Measurements from ENCODE around the gene ZNF276. TPM values are rescaled to one million over a fixed set of nuclear protein-coding genes. Genes with fewer than 3 reads are reported as not detected.
A peak's percentile ranks its signal among the peaks of the same experiment; 100 is the strongest.

The ZNF276 gene
- total RNA-seq, 1 experiment from 2014 or later: 19.9 TPM

DNA sequence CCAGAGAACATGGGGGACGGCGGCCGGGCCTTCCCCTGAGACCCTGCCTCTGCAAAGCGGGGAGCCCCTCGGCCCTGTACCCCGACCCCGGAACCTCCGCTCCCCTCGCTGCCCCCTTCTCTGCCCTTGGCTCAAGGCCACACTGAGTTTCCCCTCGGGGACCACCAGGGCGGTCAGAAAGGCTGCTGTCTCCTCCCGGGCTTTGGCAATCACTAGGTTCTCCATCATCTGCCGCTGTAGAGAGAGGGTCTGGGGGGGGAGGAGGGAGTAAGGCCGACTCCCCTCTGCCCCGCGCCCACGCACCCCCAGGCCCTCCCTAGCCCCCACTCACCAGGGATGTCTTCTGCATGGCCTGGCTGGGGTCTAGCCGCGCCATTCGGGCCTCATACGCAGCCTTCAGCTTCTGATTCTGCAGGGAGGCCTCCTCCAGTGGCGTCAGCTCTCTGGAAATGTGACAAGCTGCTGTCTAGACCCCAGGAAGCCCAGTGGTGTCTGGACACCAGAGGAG, 9.0 kb upstream of the ZNF276 start:
- no peaks in the 10 kb centered on the region for H3K4me1 ChIP-seq (ENCODE audit: control insufficient read depth, insufficient read depth, low read length)
- H3K27ac ChIP-seq (ENCODE audit: low read length): peak overlapping the region; percentile 59; the same call in 1 of the 2 replicates
- intact Hi-C loops (cut with micrococcal nuclease; ENCODE audit: unreplicated experiment): no loop called here
- no peaks in the 10 kb centered on the region for H3K27me3 ChIP-seq (ENCODE audit: control insufficient read depth, insufficient read depth, low read length)
- no peak for TF ChIP-seq SIN3A (IDR thresholded peaks at IDR 0.05; ENCODE audit: borderline replicate concordance, insufficient read depth, low read depth, low read length)
- TF ChIP-seq, protein P1, sequence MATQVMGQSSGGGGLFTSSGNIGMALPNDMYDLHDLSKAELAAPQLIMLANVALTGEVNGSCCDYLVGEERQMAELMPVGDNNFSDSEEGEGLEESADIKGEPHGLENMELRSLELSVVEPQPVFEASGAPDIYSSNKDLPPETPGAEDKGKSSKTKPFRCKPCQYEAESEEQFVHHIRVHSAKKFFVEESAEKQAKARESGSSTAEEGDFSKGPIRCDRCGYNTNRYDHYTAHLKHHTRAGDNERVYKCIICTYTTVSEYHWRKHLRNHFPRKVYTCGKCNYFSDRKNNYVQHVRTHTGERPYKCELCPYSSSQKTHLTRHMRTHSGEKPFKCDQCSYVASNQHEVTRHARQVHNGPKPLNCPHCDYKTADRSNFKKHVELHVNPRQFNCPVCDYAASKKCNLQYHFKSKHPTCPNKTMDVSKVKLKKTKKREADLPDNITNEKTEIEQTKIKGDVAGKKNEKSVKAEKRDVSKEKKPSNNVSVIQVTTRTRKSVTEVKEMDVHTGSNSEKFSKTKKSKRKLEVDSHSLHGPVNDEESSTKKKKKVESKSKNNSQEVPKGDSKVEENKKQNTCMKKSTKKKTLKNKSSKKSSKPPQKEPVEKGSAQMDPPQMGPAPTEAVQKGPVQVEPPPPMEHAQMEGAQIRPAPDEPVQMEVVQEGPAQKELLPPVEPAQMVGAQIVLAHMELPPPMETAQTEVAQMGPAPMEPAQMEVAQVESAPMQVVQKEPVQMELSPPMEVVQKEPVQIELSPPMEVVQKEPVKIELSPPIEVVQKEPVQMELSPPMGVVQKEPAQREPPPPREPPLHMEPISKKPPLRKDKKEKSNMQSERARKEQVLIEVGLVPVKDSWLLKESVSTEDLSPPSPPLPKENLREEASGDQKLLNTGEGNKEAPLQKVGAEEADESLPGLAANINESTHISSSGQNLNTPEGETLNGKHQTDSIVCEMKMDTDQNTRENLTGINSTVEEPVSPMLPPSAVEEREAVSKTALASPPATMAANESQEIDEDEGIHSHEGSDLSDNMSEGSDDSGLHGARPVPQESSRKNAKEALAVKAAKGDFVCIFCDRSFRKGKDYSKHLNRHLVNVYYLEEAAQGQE (IDR thresholded peaks at IDR 0.05; ENCODE audit: insufficient read depth in 1 of 2, low read depth in 2 of 2, low read length in 1 of 2): no peak
- TF ChIP-seq, protein P2, sequence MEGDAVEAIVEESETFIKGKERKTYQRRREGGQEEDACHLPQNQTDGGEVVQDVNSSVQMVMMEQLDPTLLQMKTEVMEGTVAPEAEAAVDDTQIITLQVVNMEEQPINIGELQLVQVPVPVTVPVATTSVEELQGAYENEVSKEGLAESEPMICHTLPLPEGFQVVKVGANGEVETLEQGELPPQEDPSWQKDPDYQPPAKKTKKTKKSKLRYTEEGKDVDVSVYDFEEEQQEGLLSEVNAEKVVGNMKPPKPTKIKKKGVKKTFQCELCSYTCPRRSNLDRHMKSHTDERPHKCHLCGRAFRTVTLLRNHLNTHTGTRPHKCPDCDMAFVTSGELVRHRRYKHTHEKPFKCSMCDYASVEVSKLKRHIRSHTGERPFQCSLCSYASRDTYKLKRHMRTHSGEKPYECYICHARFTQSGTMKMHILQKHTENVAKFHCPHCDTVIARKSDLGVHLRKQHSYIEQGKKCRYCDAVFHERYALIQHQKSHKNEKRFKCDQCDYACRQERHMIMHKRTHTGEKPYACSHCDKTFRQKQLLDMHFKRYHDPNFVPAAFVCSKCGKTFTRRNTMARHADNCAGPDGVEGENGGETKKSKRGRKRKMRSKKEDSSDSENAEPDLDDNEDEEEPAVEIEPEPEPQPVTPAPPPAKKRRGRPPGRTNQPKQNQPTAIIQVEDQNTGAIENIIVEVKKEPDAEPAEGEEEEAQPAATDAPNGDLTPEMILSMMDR (IDR thresholded peaks at IDR 0.05): no peak
- no peak for TF ChIP-seq POLR2AphosphoS5 (IDR thresholded peaks at IDR 0.05; ENCODE audit: low read depth, low read length)
- TF ChIP-seq TCF7L2 (IDR thresholded peaks at IDR 0.05; ENCODE audit: low read depth, low read length): no peak
- ChIA-PET POLR2A (no interaction called here), CTCF (no interaction called here)
- ATAC-seq: 0 out of 2 replicates have a peak, but pooled peaks have one; percentile 10
- no TSS peak for BruUV-seq (replicated peaks)
- no peaks in the 10 kb centered on the region; the same call in 1 of the 2 replicates for H3K36me3 ChIP-seq (ENCODE audit: control insufficient read depth, insufficient read depth, low read length)
- H3K9me3 ChIP-seq (ENCODE audit: control insufficient read depth, insufficient read depth, low read depth, low read length): no peaks in the 10 kb centered on the region
- DNase-seq (ENCODE audit: low read depth, low spot score): no peak
- H3K4me3 ChIP-seq (ENCODE audit: low read depth in 2 of 2, low read length in 2 of 2): peak overlapping the region; percentile 56 to 62
- in situ Hi-C loops (cut with HindIII; ENCODE audit: low pct_unique_long_range_greater_than_20kb, low sequenced_read_pairs): no loop called here

DNA sequence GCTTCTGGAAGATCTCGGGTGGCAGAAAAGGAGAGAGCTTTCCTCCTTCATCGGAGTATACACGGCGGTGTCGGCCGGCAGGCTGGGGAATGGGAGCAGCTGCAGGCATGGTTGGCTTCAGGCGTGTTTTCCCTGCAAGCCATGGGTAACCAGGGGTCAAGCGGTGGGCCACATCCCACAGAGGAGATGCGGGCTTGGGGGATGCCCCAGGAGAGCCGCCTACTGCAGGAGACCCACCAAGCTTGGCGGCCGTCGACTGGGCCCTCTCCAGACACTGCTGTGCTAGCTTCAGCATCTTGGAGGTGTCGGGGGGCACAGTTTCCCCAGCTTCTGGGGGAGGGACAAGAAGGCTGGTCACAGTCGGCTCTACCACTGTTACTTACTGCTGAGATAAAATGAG, 4.8 kb upstream of the ZNF276 start:
- peaks cover 8% of the 10 kb centered on the region for H3K4me1 ChIP-seq (ENCODE audit: control insufficient read depth, insufficient read depth, low read length)
- POLR2A ChIA-PET: interaction anchor here (0.7 kb wide), 1 partner anchor 28 kb away, joined by 3 read pairs; no protein-coding TSS in a partner anchor
- TF ChIP-seq TCF7L2 (IDR thresholded peaks at IDR 0.05; ENCODE audit: low read depth, low read length) (no peak), SIN3A (IDR thresholded peaks at IDR 0.05; ENCODE audit: borderline replicate concordance, insufficient read depth, low read depth, low read length) (no peak)
- no TSS peak for BruUV-seq (replicated peaks)
- no peaks in the 10 kb centered on the region; the same call in 1 of the 2 replicates for H3K36me3 ChIP-seq (ENCODE audit: control insufficient read depth, insufficient read depth, low read length)
- H3K9me3 ChIP-seq (ENCODE audit: control insufficient read depth, insufficient read depth, low read depth, low read length): no peaks in the 10 kb centered on the region
- DNase-seq (ENCODE audit: low read depth, low spot score) (no peak), ATAC-seq (no peak)
- CTCF ChIA-PET: interaction anchor here (1.1 kb wide), 1 partner anchor 10 kb away, joined by 3 read pairs; no protein-coding TSS in a partner anchor
- no peak overlapping the region for H3K27ac ChIP-seq (ENCODE audit: low read length)
- no peak overlapping the region for H3K4me3 ChIP-seq (ENCODE audit: low read depth in 2 of 2, low read length in 2 of 2)
- no peaks in the 10 kb centered on the region for H3K27me3 ChIP-seq (ENCODE audit: control insufficient read depth, insufficient read depth, low read length)
- intact Hi-C loops (cut with micrococcal nuclease; ENCODE audit: unreplicated experiment) (no loop called here), in situ Hi-C loops (cut with HindIII; ENCODE audit: low pct_unique_long_range_greater_than_20kb, low sequenced_read_pairs) (no loop called here)

Data from Panc1 (cell line).